CD14-positive monocyte (primary cell): ENCODE measurements around the gene TMEM87B. TPM values are rescaled to one million over a fixed set of nuclear protein-coding genes. Genes with fewer than 3 reads are reported as not detected.

Experiments used
- DNase-seq, 3 donors: peaks; one replicate each; pipeline ENCODE4 v3.0.0-alpha.2; 2011 to 2022
- H2AFZ ChIP-seq: 2 replicates; pipeline ENCODE4 v1.6.0; 2012; ENCODE audit warnings: mild to moderate bottlenecking, low read depth, low read length, inconsistent platforms; ENCODE audit not compliant: insufficient read depth, poor library complexity, severe bottlenecking
- H3K27ac ChIP-seq, 2 donors: 1 replicate in 1 of 2; 2 replicates in 1 of 2; pipeline ENCODE4 v1.5.1; 2012 to 2013; ENCODE audit warnings: low read length in 2 of 2, control low read depth in 1 of 2, inconsistent platforms in 1 of 2, low read depth in 1 of 2, mild to moderate bottlenecking in 1 of 2
- H3K27me3 ChIP-seq, 2 donors: one replicate each; pipeline versions ENCODE4 v1.6.0 to v1.6.1; 2011 to 2013; ENCODE audit warnings: low read length in 2 of 2; ENCODE audit not compliant: control insufficient read depth in 2 of 2, insufficient read depth in 2 of 2
- H3K36me3 ChIP-seq, 2 donors: replicated peaks in 1 of 2; 1 replicate in 1 of 2; 2 replicates in 1 of 2; pipeline versions ENCODE4 v1.5.1 to v1.6.1; 2012 to 2013; ENCODE audit warnings: low read length in 2 of 2, control low read depth in 1 of 2, inconsistent platforms in 1 of 2, mild to moderate bottlenecking in 1 of 2; ENCODE audit not compliant: insufficient read depth in 2 of 2, control insufficient read depth in 1 of 2
- H3K4me1 ChIP-seq, 2 donors: 1 replicate in 1 of 2; 2 replicates in 1 of 2; pipeline versions ENCODE4 v1.5.1 to v1.6.1; 2012 to 2013; ENCODE audit warnings: low read length in 2 of 2, control low read depth in 1 of 2, inconsistent platforms in 1 of 2, mild to moderate bottlenecking in 1 of 2, moderate library complexity in 1 of 2; ENCODE audit not compliant: insufficient read depth in 2 of 2, control insufficient read depth in 1 of 2
- H3K4me2 ChIP-seq: replicated peaks from 2 replicates; pipeline ENCODE3; 2012; ENCODE audit warnings: low read length, moderate library complexity, mild to moderate bottlenecking; ENCODE audit not compliant: poor library complexity, severe bottlenecking; ENCODE audit errors: extremely low read depth
- H3K4me3 ChIP-seq, 3 experiments: fragments of 200-600 bp in 1 of 3; sonication (generic) in 1 of 3; replicated peaks in 1 of 3; 1 replicate in 2 of 3; 2 replicates in 1 of 3; pipeline ENCODE4 v1.5.1; 2011 to 2013; ENCODE audit warnings: low read length in 3 of 3, mild to moderate bottlenecking in 3 of 3, control low read depth in 2 of 3, low read depth in 2 of 3, inconsistent platforms in 1 of 3, moderate library complexity in 1 of 3
- H3K79me2 ChIP-seq: 2 replicates; pipeline ENCODE4 v1.6.0; 2012; ENCODE audit warnings: mild to moderate bottlenecking, control low read depth, inconsistent platforms, low read length, moderate library complexity; ENCODE audit not compliant: insufficient read depth
- H3K9ac ChIP-seq: 2 replicates; pipeline ENCODE4 v1.6.0; 2017; ENCODE audit warnings: low read length, mild to moderate bottlenecking; ENCODE audit not compliant: insufficient read depth, poor library complexity, severe bottlenecking
- H3K9me3 ChIP-seq, 2 donors: replicated peaks in 1 of 2; 1 replicate in 1 of 2; 2 replicates in 1 of 2; pipeline versions ENCODE4 v1.5.1 to v1.6.1; 2012 to 2013; ENCODE audit warnings: low read length in 2 of 2, control low read depth in 1 of 2; ENCODE audit not compliant: control insufficient read depth in 1 of 2, insufficient read depth in 1 of 2
- H4K20me1 ChIP-seq: 2 replicates; pipeline ENCODE4 v1.6.0; 2012; ENCODE audit warnings: mild to moderate bottlenecking, low read length, control low read depth, moderate library complexity; ENCODE audit not compliant: insufficient read depth
- H3K27ac Mint-ChIP-seq, 7 donors: one replicate each; pipeline ENCODE4 v1.8.0; 2020; ENCODE audit warnings: mild to moderate bottlenecking in 7 of 7, mixed read lengths in 7 of 7, moderate library complexity in 6 of 7, inconsistent platforms in 2 of 7
- H3K27me3 Mint-ChIP-seq, 3 donors: one replicate each; pipeline ENCODE4 v1.8.0; 2021 to 2022; ENCODE audit warnings: low read depth in 3 of 3, mild to moderate bottlenecking in 3 of 3, mixed read lengths in 3 of 3, moderate library complexity in 3 of 3, inconsistent platforms in 1 of 3
- H3K36me3 Mint-ChIP-seq, 2 donors: one replicate each; pipeline ENCODE4 v1.8.0; 2020; ENCODE audit warnings: mixed read lengths in 2 of 2, inconsistent platforms in 1 of 2, mild to moderate bottlenecking in 1 of 2
- H3K4me1 Mint-ChIP-seq: one replicate; pipeline ENCODE4 v1.8.0; 2020; ENCODE audit warnings: mild to moderate bottlenecking, mixed read lengths
- H3K4me3 Mint-ChIP-seq, 2 donors: one replicate each; pipeline ENCODE4 v1.8.0; 2020; ENCODE audit warnings: mild to moderate bottlenecking in 2 of 2, mixed read lengths in 2 of 2, moderate library complexity in 1 of 2
- H3K9me3 Mint-ChIP-seq, 7 donors: one replicate each; pipeline ENCODE4 v1.8.0; 2020 to 2022; ENCODE audit warnings: mixed read lengths in 7 of 7, mild to moderate bottlenecking in 6 of 7, moderate library complexity in 6 of 7, inconsistent platforms in 2 of 7
- WGBS: methylation state at CpG from one replicate; pipeline ENCODE4 v1.1.5; 2013; ENCODE audit warnings: missing lambda C conversion rate; ENCODE audit not compliant: insufficient coverage; 5-methylcytosine and 5-hydroxymethylcytosine counted together
- intact Hi-C, 2 donors: fragments of 100-400 bp; cut with micrococcal nuclease; formaldehyde crosslinking; loops; one replicate each; pipeline versions ENCODE4 v1.15.0 to v1.15.1; 2023
- polyA plus RNA-seq, 3 donors: library from polyadenylated mRNA; depleted of rRNA in 1 of 3; unstranded in 2 of 3; stranded (reverse) in 1 of 3; fragments of 300-500 nt in 2 of 3; fragments of >200 nt in 1 of 3; fragmentation: Illumina TruSeq in 2 of 3; gene quantifications; 1 replicate in 2 of 3; 2 replicates in 1 of 3; pipeline ENCODE4 v1.2.3, GENCODE V29; 2012 to 2021
- TF ChIP-seq, protein P1 (sequence below): fragments of 200-600 bp; IDR thresholded peaks from one replicate; pipeline ENCODE4 v1.8.0; 2022; ENCODE audit warnings: antibody characterized with exemption, mild to moderate bottlenecking

Gene TMEM87B
- polyA plus RNA-seq, 3 donors = 9.1 to 13.4 (median 11.4) TPM

DNA sequence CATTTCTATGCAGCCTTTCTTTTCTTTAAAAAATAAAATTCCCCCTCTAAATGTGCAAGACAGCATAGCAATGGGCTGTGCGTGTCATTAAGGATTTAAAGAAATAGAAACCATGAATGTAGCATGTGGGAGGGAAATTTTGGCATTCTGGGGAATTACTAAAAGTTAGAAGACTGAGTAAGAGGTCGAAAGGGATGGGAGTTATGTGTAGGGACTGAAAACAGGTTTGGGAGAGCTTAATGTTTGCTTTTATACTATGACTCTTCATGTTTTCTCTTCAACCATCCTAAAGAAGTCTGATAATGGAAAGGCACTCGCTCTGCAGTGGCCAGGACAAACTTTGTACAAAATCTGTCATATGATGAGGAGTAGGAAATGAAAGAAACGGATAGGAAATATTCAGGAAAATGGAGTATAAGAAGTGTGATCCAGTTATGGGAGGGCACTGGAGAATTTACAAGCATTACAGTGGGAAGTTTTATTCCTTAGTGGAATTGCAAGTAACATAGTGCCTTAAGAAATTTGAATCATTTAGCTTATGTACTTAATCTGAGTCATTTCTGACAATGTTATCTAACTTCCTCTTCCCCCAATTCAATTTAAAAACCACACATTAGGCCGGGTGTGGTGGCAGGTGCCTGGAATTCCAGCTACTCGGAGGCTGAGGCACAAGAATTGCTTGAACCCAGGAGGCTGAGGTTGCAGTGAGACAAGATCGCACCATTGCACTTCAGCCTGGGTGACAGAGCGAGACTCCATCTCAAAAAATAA, 20.6 kb downstream of the TMEM87B start:
- Histone ChIP-seq H3K9ac (no peak overlapping the region), H2AFZ (no peak overlapping the region), H4K20me1 (peaks cover 34% of the 10 kb centered on the region), H3K27me3 (no peaks in the 10 kb centered on the region), H3K4me2 (no peak overlapping the region), H3K4me1 (no peaks in the 10 kb centered on the region), H3K79me2 (peaks cover 26% of the 10 kb centered on the region), H3K27ac (peak overlapping the region in 1 of 2 donors; percentile 2), H3K9me3 (no peaks in the 10 kb centered on the region), H3K4me3 (no peak overlapping the region), H3K36me3 (peaks cover 39 to 84% of the 10 kb centered on the region in 2 donors)
- WGBS = 34% methylated on average over 3 of the region's 8 CpGs
- no peak for DNase-seq
- peaks cover 19% of the 10 kb centered on the region for H3K4me1 Mint-ChIP-seq
- intact Hi-C loops = no loop called here
- peaks cover 0 to 1% (median 0%) of the 10 kb centered on the region in 3 donors for H3K27me3 Mint-ChIP-seq
- peaks cover 0 to 2% (median 0%) of the 10 kb centered on the region in 7 donors for H3K9me3 Mint-ChIP-seq
- no peak overlapping the region for H3K4me3 Mint-ChIP-seq
- peak overlapping the region in 2 of 7 donors; percentile 21 to 66 for H3K27ac Mint-ChIP-seq
- peaks cover 70 to 89% of the 10 kb centered on the region in 2 donors for H3K36me3 Mint-ChIP-seq
- TF ChIP-seq, protein P1, sequence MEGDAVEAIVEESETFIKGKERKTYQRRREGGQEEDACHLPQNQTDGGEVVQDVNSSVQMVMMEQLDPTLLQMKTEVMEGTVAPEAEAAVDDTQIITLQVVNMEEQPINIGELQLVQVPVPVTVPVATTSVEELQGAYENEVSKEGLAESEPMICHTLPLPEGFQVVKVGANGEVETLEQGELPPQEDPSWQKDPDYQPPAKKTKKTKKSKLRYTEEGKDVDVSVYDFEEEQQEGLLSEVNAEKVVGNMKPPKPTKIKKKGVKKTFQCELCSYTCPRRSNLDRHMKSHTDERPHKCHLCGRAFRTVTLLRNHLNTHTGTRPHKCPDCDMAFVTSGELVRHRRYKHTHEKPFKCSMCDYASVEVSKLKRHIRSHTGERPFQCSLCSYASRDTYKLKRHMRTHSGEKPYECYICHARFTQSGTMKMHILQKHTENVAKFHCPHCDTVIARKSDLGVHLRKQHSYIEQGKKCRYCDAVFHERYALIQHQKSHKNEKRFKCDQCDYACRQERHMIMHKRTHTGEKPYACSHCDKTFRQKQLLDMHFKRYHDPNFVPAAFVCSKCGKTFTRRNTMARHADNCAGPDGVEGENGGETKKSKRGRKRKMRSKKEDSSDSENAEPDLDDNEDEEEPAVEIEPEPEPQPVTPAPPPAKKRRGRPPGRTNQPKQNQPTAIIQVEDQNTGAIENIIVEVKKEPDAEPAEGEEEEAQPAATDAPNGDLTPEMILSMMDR = no peak

DNA sequence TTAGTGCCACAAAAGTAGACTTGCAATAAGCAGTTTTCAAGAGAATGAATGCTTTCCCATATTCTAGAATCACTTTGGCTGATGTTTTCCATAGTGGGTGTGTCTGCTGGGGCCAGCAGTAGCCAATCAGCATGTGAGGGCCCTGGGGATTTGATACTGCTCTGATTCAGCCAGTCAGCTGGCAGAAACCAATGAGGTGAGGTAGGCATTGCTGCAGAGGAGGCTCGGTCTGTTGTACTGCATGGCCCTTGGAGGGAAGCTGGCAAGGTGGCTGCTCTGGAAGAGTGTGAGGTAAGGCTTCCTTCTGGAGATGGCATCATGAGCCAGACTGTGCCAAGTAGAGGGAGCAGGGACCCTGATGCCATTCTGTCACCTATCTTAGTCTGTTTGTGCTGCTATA, 22.7 kb downstream of the TMEM87B start:
- H3K36me3 Mint-ChIP-seq = peaks cover 73 to 88% of the 10 kb centered on the region in 2 donors
- H3K4me2 ChIP-seq = no peak overlapping the region
- no peak overlapping the region for H2AFZ ChIP-seq
- TF ChIP-seq, protein P1 = no peak
- peaks cover 21% of the 10 kb centered on the region for H4K20me1 ChIP-seq
- intact Hi-C loops = no loop called here
- H3K27ac ChIP-seq = no peak overlapping the region
- no peak for DNase-seq
- H3K79me2 ChIP-seq = peaks cover 17% of the 10 kb centered on the region
- H3K9me3 ChIP-seq = no peaks in the 10 kb centered on the region
- peak overlapping the region in 1 of 7 donors; percentile 59 for H3K27ac Mint-ChIP-seq
- H3K9me3 Mint-ChIP-seq = peaks cover 0 to 2% (median 0%) of the 10 kb centered on the region in 7 donors
- H3K36me3 ChIP-seq = peaks cover 53 to 85% of the 10 kb centered on the region in 2 donors
- H3K27me3 Mint-ChIP-seq = no peaks in the 10 kb centered on the region
- no peaks in the 10 kb centered on the region for H3K27me3 ChIP-seq
- H3K4me3 ChIP-seq = no peak overlapping the region
- WGBS = no CpG with 5 or more reads among the region's 1 CpG
- peaks cover 15% of the 10 kb centered on the region for H3K4me1 Mint-ChIP-seq
- H3K9ac ChIP-seq = no peak overlapping the region
- H3K4me1 ChIP-seq = no peaks in the 10 kb centered on the region
- no peak overlapping the region for H3K4me3 Mint-ChIP-seq
